GM23338 (cell line): ENCODE measurements around the gene KRTAP2-4. TPM values are rescaled to one million over a fixed set of nuclear protein-coding genes. Genes with fewer than 3 reads are reported as not detected.

ENCODE experiments used
- ATAC-seq: fragments of 200-7000 bp; cut with Tn5 transposase; 3 replicates; pipeline ENCODE4 v1.9.1; 2020
- DNase-seq: peaks from one replicate; pipeline ENCODE4 v3.0.0-alpha.2; 2015; ENCODE audit warnings: low spot score
- H2AFZ ChIP-seq: fragments of 200-600 bp; sonication (generic); 2 replicates; pipeline ENCODE4 v1.8.0; 2016; ENCODE audit warnings: antibody characterized with exemption, mild to moderate bottlenecking, moderate library complexity
- H3F3A ChIP-seq: fragments of 200-600 bp; sonication (generic); replicated peaks from 2 replicates; pipeline ENCODE4 v1.8.0; 2017; ENCODE audit warnings: antibody characterized with exemption, mixed run types, low read depth
- H3K27ac ChIP-seq: fragments of 200-600 bp; sonication (generic); 2 replicates; pipeline ENCODE4 v1.6.1; 2016; ENCODE audit warnings: low read depth
- H3K27me3 ChIP-seq: fragments of 200-600 bp; sonication (generic); 2 replicates; pipeline ENCODE4 v1.8.0; 2016; ENCODE audit warnings: mild to moderate bottlenecking, mixed run types, moderate library complexity; ENCODE audit not compliant: insufficient read depth
- H3K36me3 ChIP-seq: fragments of 200-600 bp; sonication (generic); 2 replicates; pipeline ENCODE4 v1.8.0; 2016; ENCODE audit warnings: mild to moderate bottlenecking; ENCODE audit not compliant: insufficient read depth
- H3K4me1 ChIP-seq: fragments of 200-600 bp; sonication (generic); 2 replicates; pipeline ENCODE4 v1.8.0; 2016; ENCODE audit warnings: mild to moderate bottlenecking, moderate library complexity; ENCODE audit not compliant: insufficient read depth
- H3K4me2 ChIP-seq: fragments of 200-600 bp; sonication (generic); 2 replicates; pipeline ENCODE4 v1.7.1; 2017; ENCODE audit warnings: mixed run types
- H3K4me3 ChIP-seq: fragments of 200-600 bp; sonication (generic); 2 replicates; pipeline ENCODE4 v1.6.1; 2016; ENCODE audit warnings: mixed run types
- H3K79me2 ChIP-seq: fragments of 200-600 bp; sonication (generic); replicated peaks from 2 replicates; pipeline ENCODE4 v1.8.0; 2017; ENCODE audit warnings: mild to moderate bottlenecking; ENCODE audit not compliant: insufficient read depth
- H3K9me2 ChIP-seq: fragments of 200-600 bp; sonication (generic); 2 replicates; pipeline ENCODE4 v1.8.0; 2017; ENCODE audit not compliant: insufficient read depth
- H4K20me1 ChIP-seq: fragments of 200-600 bp; sonication (generic); replicated peaks from 2 replicates; pipeline ENCODE4 v1.8.0; 2017; ENCODE audit warnings: mild to moderate bottlenecking; ENCODE audit not compliant: insufficient read depth
- H3K27ac Mint-ChIP-seq: 2 replicates; pipeline ENCODE4 v1.8.0; 2020; ENCODE audit warnings: inconsistent platforms, mild to moderate bottlenecking, moderate library complexity, mixed read lengths
- H3K27me3 Mint-ChIP-seq: 3 replicates; pipeline ENCODE4 v1.8.0; 2022; ENCODE audit warnings: low read depth, mild to moderate bottlenecking, moderate library complexity, mixed read lengths, inconsistent platforms; ENCODE audit not compliant: insufficient read depth, poor library complexity
- H3K36me3 Mint-ChIP-seq: 3 replicates; pipeline ENCODE4 v1.8.0; 2021; ENCODE audit warnings: low read depth, mild to moderate bottlenecking, inconsistent platforms, moderate library complexity, mixed read lengths
- H3K4me1 Mint-ChIP-seq: 3 replicates; pipeline ENCODE4 v1.8.0; 2020; ENCODE audit warnings: mild to moderate bottlenecking, inconsistent platforms, mixed read lengths
- H3K4me3 Mint-ChIP-seq: 3 replicates; pipeline ENCODE4 v1.8.0; 2021; ENCODE audit warnings: moderate library complexity, mild to moderate bottlenecking, inconsistent platforms, mixed read lengths
- H3K9me3 Mint-ChIP-seq: 3 replicates; pipeline ENCODE4 v1.8.0; 2020; ENCODE audit warnings: moderate library complexity, mild to moderate bottlenecking, inconsistent platforms, mixed read lengths
- CREB1 ChIP-seq: fragments of 250-450 bp; sonication (Bioruptor Pico); IDR thresholded peaks from 2 replicates; pipeline ENCODE4 v1.5.0; 2020; ENCODE audit warnings: low read depth, mild to moderate bottlenecking, moderate library complexity
- CTCF ChIP-seq, 2 experiments: fragments of 200-600 bp in 1 of 2; sonication (generic) in 1 of 2; conservative IDR thresholded peaks; 2 replicates each; pipeline versions ENCODE4 v1.5.1 to v1.6.1; 2016 to 2017; ENCODE audit warnings: antibody characterized with exemption in 2 of 2, low read depth in 2 of 2, mild to moderate bottlenecking in 2 of 2, moderate library complexity in 1 of 2
- EZH2 ChIP-seq: fragments of 200-600 bp; sonication (generic); IDR thresholded peaks from one replicate; pipeline ENCODE4 v1.8.0; 2017; ENCODE audit warnings: antibody characterized with exemption, mild to moderate bottlenecking, low read depth; ENCODE audit not compliant: unreplicated experiment
- EZH2phosphoT487 ChIP-seq: fragments of 200-600 bp; sonication (generic); IDR thresholded peaks from one replicate; pipeline ENCODE4 v1.8.1; 2018; ENCODE audit warnings: antibody characterized with exemption; ENCODE audit not compliant: unreplicated experiment
- JUNB ChIP-seq: IDR thresholded peaks from one replicate; pipeline ENCODE4 v1.6.1; 2016; ENCODE audit warnings: antibody characterized with exemption; ENCODE audit not compliant: unreplicated experiment
- NANOG ChIP-seq: IDR thresholded peaks from 2 replicates; pipeline ENCODE4 v1.6.1; 2016; ENCODE audit warnings: antibody characterized with exemption, borderline replicate concordance
- REST ChIP-seq: IDR thresholded peaks from one replicate; pipeline ENCODE4 v1.6.1; 2018; ENCODE audit warnings: antibody characterized with exemption; ENCODE audit not compliant: unreplicated experiment
- ZNF331 ChIP-seq: fragments of 250-450 bp; sonication (Bioruptor Pico); IDR thresholded peaks from 2 replicates; pipeline ENCODE4 v1.5.0; 2020; ENCODE audit warnings: low read depth, mild to moderate bottlenecking, moderate library complexity
- ZNF462 ChIP-seq: fragments of 250-450 bp; sonication (Bioruptor Pico); IDR thresholded peaks from 2 replicates; pipeline ENCODE4 v1.5.0; 2020; ENCODE audit warnings: mild to moderate bottlenecking, moderate library complexity
- polyA plus RNA-seq: library from polyadenylated mRNA; unstranded; fragments of >200 nt; fragmentation: Nextera tagmentation; extraction: Ambion mirVana; gene quantifications from 2 replicates; pipeline ENCODE4 v1.2.1, GENCODE V29; 2016
- total RNA-seq: library from RNA; depleted of rRNA; stranded (reverse); fragments of >200 nt; shearing (Covaris generic); gene quantifications from 2 replicates; pipeline ENCODE4 v1.2.3, GENCODE V29; 2014

KRTAP2-4 gene
- total and polyA plus RNA-seq, 2 experiments from 2014 or later = not detected

GRCh38 chr17:41054025-41054424, 11.7 kb downstream of the KRTAP2-4 start (continued):
- TF ChIP-seq NANOG (no peak), REST (no peak), JUNB (no peak), ZNF331 (CRISPR knock-in tag) (no peak)

DNA sequence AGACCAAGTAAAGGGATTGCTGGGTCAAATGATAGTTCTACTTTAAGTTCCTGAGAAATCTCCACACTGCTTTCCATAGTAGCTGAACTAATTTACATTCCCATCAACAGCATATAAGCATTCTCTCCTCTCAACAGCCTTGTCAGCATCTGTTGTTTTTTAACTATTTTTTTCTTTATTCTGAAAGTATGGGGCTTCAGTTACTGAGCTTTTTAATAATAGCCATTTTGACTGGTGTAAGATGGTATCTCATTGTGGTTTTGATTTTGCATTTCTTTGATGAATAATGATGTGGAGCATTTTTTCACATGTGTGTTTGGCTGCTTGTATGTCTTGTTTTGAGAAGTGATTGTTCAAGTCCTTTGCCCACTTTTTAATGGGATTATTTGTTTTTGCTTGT, 13.1 kb downstream of the KRTAP2-4 start:
- Histone ChIP-seq H3K4me3 (no peak overlapping the region), H3K9me2 (no peaks in the 10 kb centered on the region), H3K4me1 (peaks cover 8% of the 10 kb centered on the region), H2AFZ (no peak overlapping the region), H3K4me2 (no peak overlapping the region), H3F3A (no peaks in the 10 kb centered on the region), H3K36me3 (no peaks in the 10 kb centered on the region), H3K27me3 (no peaks in the 10 kb centered on the region), H4K20me1 (no peaks in the 10 kb centered on the region), H3K27ac (no peak overlapping the region), H3K79me2 (no peaks in the 10 kb centered on the region)
- Mint-ChIP-seq H3K9me3 (peaks cover 6% of the 10 kb centered on the region; the same call in 1 of the 3 replicates), H3K4me3 (no peak overlapping the region), H3K4me1 (peaks cover 16% of the 10 kb centered on the region), H3K27me3 (no peaks in the 10 kb centered on the region), H3K36me3 (0 out of 3 replicates have a peak, but pooled peaks cover 3% of the 10 kb centered on the region), H3K27ac (no peak overlapping the region)
- DNase-seq (no peak), ATAC-seq (no peak)
- TF ChIP-seq REST (no peak), CTCF (conservative IDR thresholded peaks at IDR 0.05; ENCODE audit: low read depth in 2 of 2) (no peak), EZH2 (no peak), CREB1 (CRISPR knock-in tag) (no peak), EZH2phosphoT487 (no peak), ZNF462 (CRISPR knock-in tag) (no peak), NANOG (no peak)
